ENCODE data around the gene TEX11.
"Not testable (repeated sequence)": the region's sequence is repeated elsewhere in the genome, so short reads cannot be mapped to it uniquely, and the experiment has no call there.

Gene TEX11

DNA sequence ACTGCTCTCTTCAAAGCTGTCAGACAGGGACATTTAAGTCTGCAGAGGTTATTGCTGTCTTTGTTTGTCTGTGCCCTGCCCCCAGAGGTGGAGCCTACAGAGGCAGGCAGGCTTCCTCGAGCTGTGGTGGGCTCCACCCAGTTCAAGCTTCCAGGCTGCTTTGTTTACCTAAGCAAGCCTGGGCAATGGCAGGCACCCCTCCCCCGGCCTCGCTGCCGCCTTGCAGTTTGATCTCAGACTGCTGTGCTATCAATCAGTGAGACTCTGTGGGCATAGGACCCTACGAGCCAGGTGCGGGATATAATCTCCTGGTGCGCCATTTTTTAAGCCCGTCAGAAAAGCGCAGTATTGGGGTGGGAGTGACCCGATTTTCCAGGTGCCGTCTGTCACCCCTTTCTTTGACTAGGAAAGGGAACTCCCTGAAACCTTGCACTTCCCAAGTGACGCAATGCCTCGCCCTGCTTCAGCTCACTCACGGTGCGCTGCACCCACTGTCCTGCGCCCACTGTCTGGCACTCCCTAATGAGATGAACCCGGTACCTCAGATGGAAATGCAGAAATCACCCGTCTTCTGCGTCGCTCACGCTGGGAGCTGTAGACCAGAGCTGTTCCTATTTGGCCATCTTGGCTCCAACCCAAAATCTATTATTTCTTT lies 338.5 kb downstream of the TEX11 start:
- DNase-seq = not testable (repeated sequence)

GRCh38 chrX:70554948-70555347 lies 353.6 kb downstream of the TEX11 start:
- DNase-seq = no peak

DNA sequence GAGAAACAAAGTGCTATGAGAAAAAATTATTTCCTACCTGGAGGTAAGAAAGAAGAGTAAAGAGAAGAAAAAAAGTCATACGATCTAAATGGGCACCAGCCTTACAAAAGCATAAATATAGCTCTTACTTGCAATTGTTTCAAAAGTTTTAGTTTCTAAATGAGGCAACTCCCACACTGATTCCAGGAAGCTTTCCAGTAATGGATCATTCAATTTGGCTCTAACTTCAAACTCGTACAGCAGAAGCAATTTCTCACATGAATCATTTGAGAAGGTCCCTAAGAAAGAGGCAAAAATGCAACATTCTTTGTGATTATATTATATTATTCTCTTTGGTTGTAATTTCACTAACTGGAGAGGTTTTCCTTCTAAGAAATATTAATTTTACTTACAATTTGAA lies 354.0 kb downstream of the TEX11 start:
- DNase-seq = no peak

- DNase-seq = no peak
These were observed 354.4 kb downstream of the TEX11 start for GRCh38 chrX:70554081-70554480.

GRCh38 chrX:70553516-70553915 lies 355.0 kb downstream of the TEX11 start:
- DNase-seq = no peak

- DNase-seq = no peak
These were observed 356.3 kb downstream of the TEX11 start for GRCh38 chrX:70552130-70552704.

DNA sequence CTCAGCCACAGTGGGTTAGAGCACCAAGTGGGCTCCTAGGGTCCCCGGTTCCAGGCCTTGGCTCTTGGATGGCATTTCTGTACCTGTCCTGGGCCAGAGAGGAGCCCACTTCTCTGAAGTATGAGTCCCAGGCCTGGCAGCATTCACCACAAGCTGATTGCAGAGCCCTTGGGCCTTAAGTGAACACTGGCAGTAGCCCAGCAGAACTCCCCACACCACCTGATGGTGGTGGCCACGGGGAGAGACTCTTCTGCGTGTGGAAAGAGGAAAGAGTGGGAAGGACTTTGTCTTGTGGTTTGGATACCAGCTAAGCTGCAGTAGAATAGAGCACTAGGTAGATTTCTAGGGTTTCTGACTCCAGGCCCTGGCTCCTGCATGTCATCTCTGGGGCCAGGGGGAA lies 359.1 kb downstream of the TEX11 start:
- no peak for DNase-seq

- no peak for DNase-seq
These were observed 373.3 kb downstream of the TEX11 start for GRCh38 chrX:70535198-70535597.

- DNase-seq = no peak
These were observed 380.7 kb downstream of the TEX11 start for GRCh38 chrX:70527610-70528345.

DNA sequence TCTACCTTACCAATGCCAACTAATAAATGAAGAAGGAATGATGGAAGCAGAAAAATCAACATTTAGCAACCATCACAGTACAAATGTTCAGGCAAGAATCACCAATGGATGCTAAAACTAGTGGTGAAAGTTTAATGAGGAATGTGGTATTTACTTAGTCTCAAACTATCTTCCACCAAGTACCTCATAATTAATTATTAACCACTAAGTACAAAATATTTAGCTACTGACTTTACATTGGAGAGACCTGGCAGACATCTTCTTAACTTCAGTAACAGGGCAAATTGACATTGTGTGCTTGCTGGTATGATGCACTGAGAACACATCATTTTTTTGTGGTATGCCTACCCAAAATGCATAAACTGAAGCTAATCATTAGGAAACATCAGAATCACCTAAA lies 381.5 kb downstream of the TEX11 start:
- DNase-seq = no peak

DNA sequence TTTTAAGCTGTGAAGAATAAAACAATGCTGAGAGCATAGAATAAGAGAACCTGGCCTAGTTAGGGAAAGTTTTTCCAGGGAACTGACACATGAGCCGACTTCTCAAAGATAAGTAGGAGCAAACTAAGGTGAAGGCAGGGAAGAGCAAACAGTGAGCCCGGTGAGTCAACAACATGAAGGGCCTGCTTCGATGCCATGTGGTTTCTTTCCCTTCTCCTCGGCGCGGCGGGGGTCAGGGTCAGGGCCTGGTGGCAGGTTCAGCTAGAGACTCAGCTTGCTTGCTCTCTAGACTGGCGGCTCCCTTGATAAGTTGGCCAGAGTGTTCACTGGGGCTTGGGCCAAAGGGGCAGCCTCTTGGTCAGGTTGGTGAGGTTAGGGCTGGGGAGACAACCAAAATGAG lies 382.8 kb downstream of the TEX11 start:
- DNase-seq = no peak

- DNase-seq = not testable (repeated sequence)
These were observed 392.8 kb downstream of the TEX11 start for GRCh38 chrX:70515692-70516091.

DNA sequence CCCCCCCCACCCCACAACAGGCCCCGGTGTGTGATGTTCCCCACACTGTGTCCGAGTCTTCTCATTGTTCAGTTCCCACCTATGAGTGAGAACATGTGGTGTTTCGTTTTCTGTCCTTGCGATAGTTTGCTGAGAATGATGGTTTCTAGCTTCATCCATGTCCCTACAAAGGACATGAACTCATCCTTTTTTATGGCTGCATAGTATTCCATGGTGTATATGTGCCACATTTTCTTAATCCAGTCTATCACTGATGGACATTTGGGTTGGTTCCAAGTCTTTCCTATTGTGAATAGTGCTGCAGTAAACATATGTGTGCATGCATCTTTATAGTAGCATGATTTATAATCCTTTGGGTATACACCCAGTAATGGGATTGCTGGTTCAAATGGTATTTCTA lies 393.2 kb downstream of the TEX11 start:
- not testable (repeated sequence) for DNase-seq

- no peak for DNase-seq
These were observed 399.4 kb downstream of the TEX11 start for GRCh38 chrX:70509078-70509477.

DNA sequence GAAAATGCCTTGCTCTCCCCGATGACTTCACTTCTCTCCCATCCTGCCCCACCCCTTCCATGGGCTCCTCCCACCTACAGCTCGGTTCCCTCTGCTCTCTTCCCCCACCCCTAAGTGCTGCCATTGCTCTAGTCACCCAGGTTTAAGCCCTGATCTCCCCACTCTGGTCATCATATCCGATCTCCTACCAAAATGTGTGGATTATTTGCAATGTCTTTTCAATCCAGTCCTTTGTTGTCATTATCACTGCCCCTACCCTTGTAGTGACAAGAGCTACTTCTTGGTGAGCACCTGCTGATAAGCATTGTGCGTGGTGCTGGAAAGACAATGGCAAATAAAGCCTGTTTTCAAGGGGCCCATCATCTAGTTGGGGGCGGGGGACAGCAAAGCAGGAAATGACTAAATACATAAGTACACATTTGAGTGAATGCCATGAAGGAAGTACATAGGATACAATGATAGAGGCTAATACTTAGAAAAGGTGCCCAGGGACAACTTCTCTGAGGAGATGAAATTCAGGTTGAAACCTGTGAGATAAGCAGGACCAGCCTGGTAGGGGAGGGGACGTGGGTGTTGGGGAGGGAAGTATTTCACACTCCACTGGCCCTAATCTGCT lies 400.1 kb downstream of the TEX11 start:
- no peak for DNase-seq

- DNase-seq = no peak
These were observed 403.1 kb downstream of the TEX11 start for GRCh38 chrX:70505451-70505841.

- no peak for DNase-seq
These were observed 403.6 kb downstream of the TEX11 start for GRCh38 chrX:70504772-70505450.

GRCh38 chrX:70500826-70501225 lies 407.7 kb downstream of the TEX11 start:
- DNase-seq = no peak

- no peak for DNase-seq
These were observed 410.4 kb downstream of the TEX11 start for GRCh38 chrX:70498129-70498528.

DNA sequence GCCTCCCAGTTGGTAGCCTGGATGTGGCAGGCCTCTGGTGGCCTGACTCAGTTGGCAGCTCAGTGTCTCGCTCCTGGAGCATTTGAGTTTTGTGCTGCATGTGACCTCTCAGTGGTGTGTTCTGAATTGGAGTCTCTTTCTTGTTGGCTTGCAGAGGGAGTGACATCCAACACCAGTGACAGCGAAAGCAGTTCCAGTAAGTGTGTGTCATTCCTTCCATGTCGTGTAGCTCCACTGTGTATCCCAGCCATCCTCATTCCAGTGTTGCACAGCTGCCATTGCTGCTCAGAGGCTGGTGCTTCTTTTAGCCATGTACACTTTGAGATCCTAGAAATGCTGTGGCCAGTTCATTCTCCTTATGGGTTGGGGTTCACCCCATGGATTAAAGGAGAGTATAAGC lies 411.5 kb downstream of the TEX11 start:
- no peak for DNase-seq

- DNase-seq = no peak
These were observed 412.0 kb downstream of the TEX11 start for GRCh38 chrX:70496491-70496890.

DNA sequence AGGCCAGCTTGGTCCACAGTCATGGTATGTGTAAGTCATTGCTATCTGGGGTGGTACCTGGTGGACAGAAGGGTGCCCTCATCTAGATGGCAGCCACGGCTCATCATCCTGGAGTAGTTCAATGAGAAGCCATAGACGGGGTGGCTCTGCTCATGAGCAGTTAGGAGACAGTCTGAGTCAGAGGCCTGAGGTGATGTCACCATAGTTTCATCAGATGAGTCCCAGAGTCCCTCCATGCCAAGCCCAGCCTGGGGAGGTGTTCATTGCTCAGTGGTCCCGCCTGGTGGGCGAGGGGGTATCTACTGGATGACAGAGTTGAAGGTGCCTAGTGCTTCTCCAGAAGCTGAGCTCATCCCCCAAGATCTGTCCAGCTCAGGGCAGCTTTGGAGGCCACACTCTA lies 414.1 kb downstream of the TEX11 start:
- no peak for DNase-seq

- DNase-seq = no peak
These were observed 419.7 kb downstream of the TEX11 start for GRCh38 chrX:70488856-70489255.

Data from right hindlimb (tissue), 1 donor.